ENCODE data around the gene EPB41L1.
A peak's percentile ranks its signal among the peaks of the same experiment; 100 is the strongest.

The EPB41L1 gene

DNA sequence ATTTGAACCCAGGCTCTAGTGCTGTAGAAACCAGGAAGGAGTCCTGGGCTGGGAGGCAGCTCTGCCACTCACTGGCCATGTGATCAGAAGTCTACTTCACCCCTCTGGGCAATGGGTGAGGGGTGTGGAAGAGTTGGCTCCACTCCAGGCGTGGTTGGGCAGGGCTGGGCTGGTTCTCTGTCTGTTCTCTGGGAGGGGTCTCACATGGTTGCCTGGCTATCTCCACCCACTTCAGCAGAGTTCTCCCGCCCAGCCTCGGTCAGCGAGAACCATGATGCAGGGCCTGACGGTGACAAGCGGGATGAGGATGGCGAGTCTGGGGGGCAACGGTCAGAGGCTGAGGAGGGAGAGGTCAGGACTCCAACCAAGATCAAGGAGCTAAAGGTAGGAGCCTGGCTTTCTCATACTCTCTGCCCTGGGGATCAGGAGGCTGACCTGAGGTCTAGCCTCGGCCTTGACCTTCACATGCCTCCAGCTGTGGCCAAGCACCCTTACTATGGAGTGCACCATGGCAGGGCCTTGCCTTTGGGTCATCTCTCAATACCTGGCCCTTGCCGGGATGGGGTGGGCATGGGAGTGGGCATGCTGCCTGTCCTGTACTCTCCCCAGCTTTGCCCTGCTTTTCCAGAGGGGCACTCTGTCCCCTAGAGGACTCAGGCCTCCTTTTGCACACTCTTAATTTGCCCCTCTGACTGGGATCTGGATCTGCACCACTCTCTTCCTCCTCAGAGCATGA lies 39.6 kb downstream of the EPB41L1 start:
- DNase-seq (ENCODE audit: low read depth in 2 of 2) = no peak

DNA sequence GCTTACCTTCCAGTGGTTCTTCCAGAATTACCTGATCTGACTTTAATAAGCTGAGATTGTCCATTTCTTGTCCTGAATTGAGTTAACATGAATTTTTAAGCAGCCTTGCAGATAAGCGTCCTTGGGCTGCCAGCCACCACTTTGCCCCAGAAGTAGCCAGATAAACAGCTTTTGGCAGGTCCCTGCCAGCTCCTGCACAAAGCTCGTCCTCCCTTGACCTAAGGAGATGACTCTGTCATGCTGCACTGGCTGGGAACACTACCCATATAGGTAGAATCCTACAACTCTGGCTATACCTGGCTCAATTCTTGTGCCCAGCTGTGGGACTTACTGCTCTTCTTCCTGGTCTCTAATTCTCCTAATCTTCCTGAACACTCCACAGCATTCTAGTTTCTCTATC lies 42.1 kb downstream of the EPB41L1 start:
- DNase-seq (ENCODE audit: low read depth in 2 of 2) = no peak

- no peak for DNase-seq (ENCODE audit: low read depth in 2 of 2)
Observed at GRCh38 chr20:36197271-36197670, 42.7 kb downstream of the EPB41L1 start.

- DNase-seq (ENCODE audit: low read depth in 2 of 2) = peak; percentile 34 to 43
Observed at GRCh38 chr20:36199345-36200257, 45.1 kb downstream of the EPB41L1 start.

- no peak for DNase-seq (ENCODE audit: low read depth in 2 of 2)
Observed at GRCh38 chr20:36200451-36200850, 45.9 kb downstream of the EPB41L1 start.

- no peak for DNase-seq (ENCODE audit: low read depth in 2 of 2)
Observed at GRCh38 chr20:36201198-36201597, 46.7 kb downstream of the EPB41L1 start.

DNA sequence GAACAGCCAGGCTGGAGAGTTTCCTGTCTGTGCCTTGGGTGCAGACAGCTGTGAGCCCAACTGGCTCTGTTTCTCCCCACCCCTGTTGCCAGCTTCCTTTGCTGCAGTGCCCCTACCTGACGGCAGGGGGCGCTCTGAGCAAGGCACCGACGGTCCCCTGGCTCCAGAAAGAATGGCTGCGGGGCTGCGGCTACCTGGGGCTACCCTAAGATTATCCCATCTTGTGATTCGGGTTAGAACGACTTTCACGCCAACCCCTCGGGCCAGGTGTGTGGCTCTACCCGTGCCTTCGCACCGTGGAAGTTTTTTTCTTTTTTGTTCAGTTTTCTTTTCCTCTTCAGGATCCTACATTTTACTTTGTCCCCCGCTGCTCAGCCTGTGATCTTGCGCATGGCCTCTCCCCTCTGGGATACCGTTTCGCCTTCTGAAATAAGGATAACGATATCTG lies 48.4 kb downstream of the EPB41L1 start:
- DNase-seq (ENCODE audit: low read depth in 2 of 2) = peak; percentile 3 to 9

GRCh38 chr20:36203861-36204260 lies 49.3 kb downstream of the EPB41L1 start:
- no peak for DNase-seq (ENCODE audit: low read depth in 2 of 2)

DNA sequence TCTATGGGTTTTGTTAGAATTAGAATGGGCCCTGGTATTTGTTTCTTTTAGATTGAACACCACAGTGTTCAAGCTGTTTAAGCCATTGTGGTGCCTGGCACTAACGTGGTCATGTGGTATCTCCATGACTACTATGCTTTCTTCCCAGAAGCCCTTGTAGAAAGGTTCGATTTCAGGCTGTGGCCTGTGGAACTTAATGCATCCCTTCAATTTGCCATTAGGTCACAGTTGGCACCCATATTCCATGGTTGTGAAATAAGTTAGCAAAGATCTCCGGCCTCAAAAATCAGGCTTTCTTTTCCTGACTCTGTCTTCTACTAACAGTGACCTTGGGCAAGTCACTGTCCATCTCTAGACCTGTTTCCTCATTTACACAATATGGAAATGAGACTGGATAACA lies 50.5 kb downstream of the EPB41L1 start:
- DNase-seq (ENCODE audit: low read depth in 2 of 2) = no peak

- no peak for DNase-seq (ENCODE audit: low read depth in 2 of 2)
Observed at GRCh38 chr20:36206068-36206467, 51.5 kb downstream of the EPB41L1 start.

DNA sequence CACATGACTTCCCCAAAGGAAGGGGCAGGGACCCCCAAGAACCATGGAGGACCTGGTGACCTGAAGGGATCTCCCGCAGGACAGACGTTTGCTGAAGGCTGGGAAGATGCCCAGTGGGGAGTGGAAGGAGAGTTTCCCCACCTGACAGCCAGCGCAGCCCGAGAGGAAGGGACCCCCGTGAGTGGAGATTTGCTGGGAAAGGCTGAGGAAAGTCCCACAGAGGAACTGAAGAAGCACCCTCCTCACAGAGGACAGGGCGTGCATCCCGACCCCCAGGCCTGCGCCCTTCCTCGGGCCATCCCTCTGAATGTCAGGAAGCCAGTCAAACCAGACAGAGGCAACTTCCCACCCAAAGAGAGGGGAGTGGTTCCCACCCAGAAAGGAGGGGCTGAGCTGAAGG lies 52.1 kb downstream of the EPB41L1 start:
- no peak for DNase-seq (ENCODE audit: low read depth in 2 of 2)

DNA sequence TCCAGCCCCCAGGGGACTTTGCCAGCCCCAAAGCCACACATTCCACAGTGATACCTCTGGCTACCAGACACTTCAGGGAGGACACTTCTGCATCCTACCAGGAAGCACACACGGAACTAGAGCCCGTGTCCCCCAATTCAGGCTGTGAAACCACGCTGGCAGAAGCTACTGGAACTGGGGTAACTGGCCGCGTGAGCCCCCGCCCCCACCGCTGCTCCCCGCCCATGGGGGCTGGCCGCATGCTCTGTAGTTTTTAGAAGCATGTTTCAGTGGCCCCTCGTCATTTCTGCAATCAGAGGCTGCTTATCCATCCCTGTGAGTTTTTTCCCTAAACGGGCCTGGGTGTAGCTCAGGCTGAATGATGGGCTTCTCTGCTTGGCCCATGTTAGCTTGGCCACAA lies 53.1 kb downstream of the EPB41L1 start:
- DNase-seq (ENCODE audit: low read depth in 2 of 2) = no peak

DNA sequence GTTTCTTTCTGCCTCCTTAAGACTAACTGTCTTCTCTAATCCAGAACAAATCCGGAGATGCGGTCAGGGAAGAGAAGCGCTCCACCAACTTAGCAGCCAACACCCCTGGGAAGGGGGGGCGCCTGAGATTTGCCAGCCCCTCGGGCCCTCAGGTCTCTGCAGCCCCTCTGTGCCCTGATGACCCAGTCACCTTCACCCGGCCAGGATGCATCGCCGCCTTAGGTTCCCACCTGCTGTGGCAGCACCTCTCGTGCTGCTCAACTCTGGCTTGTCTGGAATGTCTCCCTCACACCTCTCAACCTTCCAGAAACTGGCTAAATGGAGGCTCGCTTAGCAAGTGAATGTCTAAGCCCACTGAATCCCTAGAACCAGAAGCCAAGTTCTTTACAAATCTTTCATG lies 53.7 kb downstream of the EPB41L1 start:
- no peak for DNase-seq (ENCODE audit: low read depth in 2 of 2)

DNA sequence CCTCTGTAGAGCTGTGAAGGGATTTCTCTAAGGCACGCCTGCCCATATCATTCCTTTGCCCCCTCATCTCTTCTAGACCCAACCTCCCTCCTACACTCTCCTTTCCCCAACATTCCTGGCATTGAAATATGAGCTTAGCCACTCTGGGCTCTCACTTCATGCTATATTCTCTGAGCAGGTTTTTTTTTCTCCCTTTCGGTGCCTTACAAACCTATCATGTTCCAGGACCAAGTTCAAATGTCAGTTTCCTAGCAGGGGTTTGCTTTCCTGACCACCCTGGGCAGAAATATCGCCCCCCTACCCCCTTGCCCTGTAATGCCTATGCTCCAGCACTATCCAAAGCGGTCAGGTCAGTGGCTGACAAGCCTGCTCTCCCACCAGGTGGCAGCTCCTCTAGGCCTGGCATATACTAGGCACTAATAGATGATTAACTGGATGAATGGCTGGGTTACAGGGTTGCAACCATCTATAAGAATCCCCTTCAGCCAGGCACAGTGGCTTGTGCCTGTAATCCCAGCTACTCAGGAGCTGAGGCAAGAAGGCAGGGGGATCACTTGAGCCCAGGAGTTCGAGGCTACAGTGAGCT lies 56.0 kb downstream of the EPB41L1 start:
- no peak for DNase-seq (ENCODE audit: low read depth in 2 of 2)

- DNase-seq (ENCODE audit: low read depth in 2 of 2) = no peak
Observed at GRCh38 chr20:36213362-36213761, 58.8 kb downstream of the EPB41L1 start.

DNA sequence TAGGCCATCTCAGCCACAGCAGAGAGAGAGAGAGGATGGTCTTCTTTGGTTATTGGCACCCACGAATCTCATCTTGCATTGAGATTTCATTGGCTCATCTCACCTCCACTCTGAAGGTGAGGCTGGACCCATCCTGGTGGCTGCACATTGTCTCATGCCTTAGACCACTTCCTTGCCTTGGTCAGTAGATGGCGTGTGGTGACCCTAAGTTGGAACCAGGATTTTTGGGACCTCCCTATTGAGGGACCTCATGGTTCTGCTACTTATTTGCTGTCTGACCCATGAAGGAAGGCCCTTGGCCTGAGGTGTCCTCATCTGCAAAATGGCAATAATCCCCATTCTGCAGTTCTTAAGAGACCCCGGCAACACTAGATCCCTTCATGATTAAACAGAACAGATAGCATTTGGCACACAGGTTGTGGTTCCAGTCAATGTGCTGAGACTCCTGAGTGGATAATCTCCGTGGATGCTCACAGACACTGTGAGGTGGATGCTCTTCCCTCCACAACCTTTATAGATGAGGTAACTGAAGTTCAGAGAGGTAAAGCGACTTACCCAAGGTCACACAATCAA lies 60.2 kb downstream of the EPB41L1 start:
- DNase-seq (ENCODE audit: low read depth in 2 of 2) = no peak

GRCh38 chr20:36215778-36216177 lies 61.2 kb downstream of the EPB41L1 start:
- DNase-seq (ENCODE audit: low read depth in 2 of 2) = no peak

DNA sequence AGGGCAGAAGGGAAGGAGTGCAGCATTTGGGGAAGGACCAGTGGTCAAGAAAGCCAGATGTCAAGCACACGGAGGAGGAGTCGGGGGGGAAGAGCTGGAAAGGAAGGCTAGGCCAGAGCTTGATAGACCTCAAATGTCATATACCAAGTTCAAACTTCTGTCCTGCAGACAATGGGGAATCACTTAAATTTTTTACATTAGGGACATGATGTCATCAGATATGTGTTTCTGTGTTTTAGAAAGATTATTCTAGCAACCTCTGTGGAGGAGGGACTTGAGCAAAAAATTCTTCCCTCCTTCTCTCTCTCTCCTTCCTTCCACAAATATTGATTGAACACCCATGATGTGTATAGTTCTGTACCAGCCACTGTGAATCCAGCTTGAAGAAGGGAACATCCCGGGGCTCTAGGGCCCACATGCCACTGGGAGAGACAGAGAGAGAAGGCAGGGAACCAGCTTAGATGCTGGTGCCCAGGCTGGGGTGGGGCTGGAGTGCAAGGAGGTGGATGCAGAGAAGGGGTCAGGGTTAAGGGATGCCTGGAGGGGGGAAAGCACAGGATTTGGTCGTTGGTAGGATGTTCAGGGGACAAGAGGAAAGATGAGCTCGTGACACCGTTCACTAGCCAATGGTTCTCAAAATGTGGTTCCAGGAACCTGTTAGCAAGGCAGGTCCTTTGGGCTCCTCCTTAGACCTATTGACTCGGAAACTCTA lies 61.9 kb downstream of the EPB41L1 start:
- no peak for DNase-seq (ENCODE audit: low read depth in 2 of 2)

DNA sequence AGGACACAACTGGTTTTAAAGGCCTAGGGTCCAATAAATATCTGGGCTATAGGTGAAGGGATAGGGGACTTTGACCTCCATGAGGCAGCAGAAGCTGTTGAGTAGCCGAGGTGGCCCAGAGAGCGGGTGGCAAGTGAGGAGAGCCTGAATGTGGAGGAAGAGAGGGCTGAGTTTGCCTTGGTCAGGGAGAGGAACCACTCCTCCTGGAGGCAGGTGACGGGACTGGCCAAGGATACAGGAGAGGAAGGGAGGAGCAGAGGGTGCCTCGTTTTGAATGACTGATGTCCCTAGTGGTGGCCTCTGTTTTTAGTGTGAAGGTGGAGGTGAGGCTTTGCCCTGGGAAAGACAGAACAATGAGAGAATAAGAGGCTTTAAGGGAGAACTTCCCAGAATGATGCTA lies 62.7 kb downstream of the EPB41L1 start:
- no peak for DNase-seq (ENCODE audit: low read depth in 2 of 2)

DNA sequence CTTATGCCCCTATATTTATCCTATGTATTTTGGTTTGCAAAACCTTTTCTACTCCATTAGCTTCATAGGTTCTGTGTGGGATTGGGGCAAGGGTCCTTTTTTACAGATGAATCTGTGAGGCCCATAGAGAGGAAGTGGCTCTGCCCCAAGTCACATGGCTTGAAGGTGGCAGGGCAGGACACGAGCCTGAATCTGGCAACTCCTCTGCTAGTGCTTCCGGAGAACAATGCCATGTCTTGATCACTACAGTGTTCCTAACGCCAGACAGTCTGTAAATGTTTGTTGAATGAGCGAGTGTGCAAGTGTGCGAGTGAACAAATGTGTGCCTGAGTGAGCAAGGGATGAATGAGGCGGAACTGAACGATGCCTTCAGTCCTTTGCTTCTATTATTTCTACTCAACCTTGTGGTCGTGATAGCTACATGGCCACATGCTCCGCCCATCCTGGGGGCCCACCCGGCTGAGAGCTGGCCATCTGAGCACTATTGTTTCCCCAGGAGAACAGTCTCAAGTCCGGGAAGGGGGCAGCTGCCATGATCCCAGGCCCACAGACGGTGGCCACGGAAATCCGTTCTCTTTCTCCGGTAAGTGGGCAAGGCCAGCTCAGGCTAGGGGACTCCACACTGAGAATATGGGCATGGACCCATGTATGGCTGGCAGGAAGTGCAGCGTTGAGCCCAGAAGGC lies 64.0 kb downstream of the EPB41L1 start:
- DNase-seq (ENCODE audit: low read depth in 2 of 2) = no peak

GRCh38 chr20:36219671-36220220 lies 65.2 kb downstream of the EPB41L1 start:
- DNase-seq (ENCODE audit: low read depth in 2 of 2) = no peak

Data from fibroblast of skin of left quadriceps (primary cell).